ENCODE results near the gene IER2. TPM values are rescaled to one million over a fixed set of nuclear protein-coding genes. Genes with fewer than 3 reads are reported as not detected.

The IER2 gene
- total RNA-seq, 1 experiment from 2014 or later: 247 TPM

- Histone ChIP-seq H3K79me2 (ENCODE audit: insufficient read depth, low read length) (no peaks in the 10 kb centered on the region), H3K4me3 (replicated peaks in 1 of 2; ENCODE audit: low read depth in 1 of 2, low read length in 2 of 2) (peak overlapping the region; percentile 11 to 27; a peak in 2 of 4 replicates), H3K27me3 (ENCODE audit: insufficient read depth, low read length) (no peaks in the 10 kb centered on the region), H3K9me2 (ENCODE audit: insufficient read depth) (no peaks in the 10 kb centered on the region), H3K4me2 (ENCODE audit: low read length) (peak overlapping the region; percentile 79), H3K9me3 (ENCODE audit: control insufficient read depth in 1 of 2, insufficient read depth in 1 of 2, low read depth in 1 of 2, low read length in 2 of 2) (no peaks in the 10 kb centered on the region), H3K27ac (ENCODE audit: low read depth, low read length) (peak overlapping the region; percentile 99), H3K36me3 (ENCODE audit: control insufficient read depth in 1 of 2, insufficient read depth in 2 of 2, low read length in 2 of 2) (no peaks in the 10 kb centered on the region), H3K4me1 (ENCODE audit: control insufficient read depth in 1 of 2, insufficient read depth in 2 of 2, low read length in 2 of 2) (peaks cover 86 to 92% of the 10 kb centered on the region in 2 experiments), H2AFZ (ENCODE audit: low read depth, low read length, poor library complexity, severe bottlenecking) (no peak overlapping the region), H4K20me1 (ENCODE audit: insufficient read depth) (no peaks in the 10 kb centered on the region), H3K9ac (ENCODE audit: low read length) (peak overlapping the region; percentile 61)
- peak; percentile 68 for ATAC-seq
- ChIA-PET POLR2A (interaction anchor here (0.7 to 4.7 kb wide), 10 partner anchors 9 to 51 kb away, joined by 3 to 63 read pairs (median 4); partner anchors contain the start of gene NACC1), CTCF (interaction anchor here (1.0 to 1.6 kb wide), 6 partner anchors 13 to 204 kb away, joined by 4 to 6 read pairs (median 4); no protein-coding TSS in a partner anchor), RAD21 (ENCODE audit: low non-redundant PET in 1 of 2, low total read pairs in 2 of 2, uncharacterized antibody in 2 of 2, unreplicated experiment in 2 of 2) (interaction anchor here in 1 of 2 experiments (0.6 kb wide), 1 partner anchor 37 kb away, joined by 3 read pairs; no protein-coding TSS in a partner anchor)
- intact Hi-C loops (cut with micrococcal nuclease): no loop called here
- no TSS peak for BruUV-seq (replicated peaks)
- TF ChIP-seq CTCF (IDR thresholded peaks at IDR 0.05 in 2 of 3, conservative IDR thresholded peaks at IDR 0.05 in 1 of 3; ENCODE audit: borderline replicate concordance in 1 of 3, insufficient read depth in 1 of 3, low read depth in 2 of 3, low read length in 2 of 3) (no peak), ZBTB33 (IDR thresholded peaks at IDR 0.05; ENCODE audit: extremely low read depth, insufficient replicate concordance, low read length) (peak; percentile 9), REST (IDR thresholded peaks at IDR 0.05; ENCODE audit: low read depth) (no peak), POLR2AphosphoS5 (IDR thresholded peaks at IDR 0.05; ENCODE audit: low read depth, low read length) (peak; percentile 74), YY1 (IDR thresholded peaks at IDR 0.05; ENCODE audit: extremely low read depth, insufficient replicate concordance, low read depth, low read length) (peak; percentile 43), ELF1 (IDR thresholded peaks at IDR 0.05; ENCODE audit: borderline replicate concordance, low read depth) (no peak)
- DNase-seq (ENCODE audit: low read depth, low spot score): peak; percentile 91
Measured at GRCh38 chr19:13169769-13170168, 19.6 kb downstream of the IER2 start.

Measured in HCT116 (cell line).